DOHH2 (cell line): ENCODE data around the gene SDHC.
"Not testable (repeated sequence)": the region's sequence is repeated elsewhere in the genome, so short reads cannot be mapped to it uniquely, and the experiment has no call there.

ENCODE experiments used
- H3F3A ChIP-seq: fragments of 200-600 bp; sonication (generic), shearing (Covaris generic); 2 replicates; pipeline ENCODE4 v1.6.0; 2016; ENCODE audit warnings: antibody characterized with exemption, mild to moderate bottlenecking; ENCODE audit not compliant: control insufficient read depth, insufficient read depth
- H3K27ac ChIP-seq: fragments of 200-600 bp; sonication (generic); 2 replicates; pipeline ENCODE4 v1.5.1; 2014; ENCODE audit warnings: low read depth, mild to moderate bottlenecking, low read length, moderate library complexity
- H3K27me3 ChIP-seq: fragments of 200-600 bp; sonication (generic); 2 replicates; pipeline ENCODE4 v1.6.1; 2014; ENCODE audit warnings: mild to moderate bottlenecking, low read length, mixed read lengths; ENCODE audit not compliant: control insufficient read depth
- H3K36me3 ChIP-seq: fragments of 200-600 bp; sonication (generic); 2 replicates; pipeline ENCODE4 v1.6.1; 2014; ENCODE audit warnings: mild to moderate bottlenecking, low read length, moderate library complexity, mixed read lengths; ENCODE audit not compliant: control insufficient read depth
- H3K4me1 ChIP-seq: fragments of 200-600 bp; sonication (generic); 2 replicates; pipeline ENCODE4 v1.6.1; 2014; ENCODE audit warnings: mild to moderate bottlenecking, low read length, mixed read lengths; ENCODE audit not compliant: control insufficient read depth
- H3K4me2 ChIP-seq: fragments of 200-600 bp; sonication (generic); 2 replicates; pipeline ENCODE4 v1.6.0; 2014; ENCODE audit warnings: mild to moderate bottlenecking, low read length, moderate library complexity
- H3K4me3 ChIP-seq: fragments of 200-600 bp; sonication (generic); 2 replicates; pipeline ENCODE4 v1.5.1; 2014; ENCODE audit warnings: mild to moderate bottlenecking, low read length, mixed read lengths
- H3K79me2 ChIP-seq: fragments of 200-600 bp; sonication (generic); 2 replicates; pipeline ENCODE4 v1.6.1; 2014; ENCODE audit warnings: mild to moderate bottlenecking, low read length, mixed read lengths; ENCODE audit not compliant: control insufficient read depth
- H3K9me2 ChIP-seq: fragments of 200-600 bp; sonication (generic); replicated peaks from 2 replicates; pipeline ENCODE4 v1.6.1; 2014; ENCODE audit warnings: mild to moderate bottlenecking, low read length, mixed read lengths; ENCODE audit not compliant: control insufficient read depth
- H3K9me3 ChIP-seq: fragments of 200-600 bp; sonication (generic); 2 replicates; pipeline ENCODE4 v1.6.1; 2014; ENCODE audit warnings: antibody characterized with exemption, low read length, mixed read lengths; ENCODE audit not compliant: control insufficient read depth, insufficient read depth
- H4K20me1 ChIP-seq: fragments of 200-600 bp; sonication (generic); 2 replicates; pipeline ENCODE4 v1.6.0; 2014; ENCODE audit warnings: low read depth, mild to moderate bottlenecking, antibody characterized with exemption, low read length, moderate library complexity; ENCODE audit not compliant: control insufficient read depth, insufficient read depth
- EZH2phosphoT487 ChIP-seq: fragments of 200-600 bp; sonication (generic); IDR thresholded peaks from 2 replicates; pipeline ENCODE4 v1.6.1; 2017; ENCODE audit warnings: borderline replicate concordance, mild to moderate bottlenecking, antibody characterized with exemption, low read length, moderate library complexity, mixed read lengths
- TF ChIP-seq, protein P1 (sequence below): fragments of 200-600 bp; sonication (generic); IDR thresholded peaks from one replicate; pipeline ENCODE4 v1.5.1; 2014; ENCODE audit warnings: antibody characterized with exemption, mild to moderate bottlenecking, low read depth, low read length; ENCODE audit not compliant: poor library complexity, severe bottlenecking

The SDHC gene

DNA sequence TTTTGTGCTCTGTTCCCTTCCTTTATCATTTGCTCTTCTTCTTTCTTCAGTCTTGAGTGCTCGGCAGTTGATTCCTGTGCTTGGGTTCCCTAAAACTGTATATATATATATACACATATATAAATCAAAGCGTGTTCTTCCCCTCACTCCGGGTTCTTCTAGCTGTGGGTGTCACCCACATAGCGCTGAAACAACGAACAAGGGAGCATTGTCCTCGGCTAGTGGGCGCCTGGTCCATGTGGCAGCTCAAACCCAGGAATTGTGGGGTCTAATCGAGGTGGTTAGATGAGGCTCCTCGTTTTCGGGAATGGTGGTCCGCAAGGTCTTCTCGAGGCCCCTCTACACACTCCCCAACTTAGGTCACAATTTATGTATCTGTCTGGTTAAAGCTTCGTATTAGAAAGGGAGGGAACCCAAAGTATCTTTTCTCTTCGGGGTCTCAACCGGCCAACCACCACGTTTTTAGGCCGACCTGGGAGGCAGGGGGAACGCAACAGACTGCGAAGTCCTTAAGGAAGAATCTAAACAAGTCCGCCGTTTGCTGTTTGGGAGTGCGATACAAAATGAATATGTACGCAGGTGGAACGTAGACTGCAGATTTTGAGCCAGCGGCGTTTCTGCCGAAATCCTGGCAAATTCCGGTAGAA is 504 bp upstream of the SDHC start:
- Histone ChIP-seq H3K4me1 (peaks cover 20% of the 10 kb centered on the region), H3K9me2 (no peaks in the 10 kb centered on the region), H3K4me2 (peak overlapping the region; percentile 98), H4K20me1 (no peaks in the 10 kb centered on the region), H3K27ac (peak overlapping the region; percentile 41), H3K4me3 (peak overlapping the region; percentile 93), H3K9me3 (no peaks in the 10 kb centered on the region), H3K27me3 (0 out of 2 replicates have a peak, but pooled peaks cover 3% of the 10 kb centered on the region), H3K79me2 (peaks cover 31% of the 10 kb centered on the region), H3F3A (peaks cover 5% of the 10 kb centered on the region; the same call in 1 of the 2 replicates), H3K36me3 (0 out of 2 replicates have a peak, but pooled peaks cover 3% of the 10 kb centered on the region)
- TF ChIP-seq, protein P1, sequence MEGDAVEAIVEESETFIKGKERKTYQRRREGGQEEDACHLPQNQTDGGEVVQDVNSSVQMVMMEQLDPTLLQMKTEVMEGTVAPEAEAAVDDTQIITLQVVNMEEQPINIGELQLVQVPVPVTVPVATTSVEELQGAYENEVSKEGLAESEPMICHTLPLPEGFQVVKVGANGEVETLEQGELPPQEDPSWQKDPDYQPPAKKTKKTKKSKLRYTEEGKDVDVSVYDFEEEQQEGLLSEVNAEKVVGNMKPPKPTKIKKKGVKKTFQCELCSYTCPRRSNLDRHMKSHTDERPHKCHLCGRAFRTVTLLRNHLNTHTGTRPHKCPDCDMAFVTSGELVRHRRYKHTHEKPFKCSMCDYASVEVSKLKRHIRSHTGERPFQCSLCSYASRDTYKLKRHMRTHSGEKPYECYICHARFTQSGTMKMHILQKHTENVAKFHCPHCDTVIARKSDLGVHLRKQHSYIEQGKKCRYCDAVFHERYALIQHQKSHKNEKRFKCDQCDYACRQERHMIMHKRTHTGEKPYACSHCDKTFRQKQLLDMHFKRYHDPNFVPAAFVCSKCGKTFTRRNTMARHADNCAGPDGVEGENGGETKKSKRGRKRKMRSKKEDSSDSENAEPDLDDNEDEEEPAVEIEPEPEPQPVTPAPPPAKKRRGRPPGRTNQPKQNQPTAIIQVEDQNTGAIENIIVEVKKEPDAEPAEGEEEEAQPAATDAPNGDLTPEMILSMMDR = no peak
- no peak for TF ChIP-seq EZH2phosphoT487

DNA sequence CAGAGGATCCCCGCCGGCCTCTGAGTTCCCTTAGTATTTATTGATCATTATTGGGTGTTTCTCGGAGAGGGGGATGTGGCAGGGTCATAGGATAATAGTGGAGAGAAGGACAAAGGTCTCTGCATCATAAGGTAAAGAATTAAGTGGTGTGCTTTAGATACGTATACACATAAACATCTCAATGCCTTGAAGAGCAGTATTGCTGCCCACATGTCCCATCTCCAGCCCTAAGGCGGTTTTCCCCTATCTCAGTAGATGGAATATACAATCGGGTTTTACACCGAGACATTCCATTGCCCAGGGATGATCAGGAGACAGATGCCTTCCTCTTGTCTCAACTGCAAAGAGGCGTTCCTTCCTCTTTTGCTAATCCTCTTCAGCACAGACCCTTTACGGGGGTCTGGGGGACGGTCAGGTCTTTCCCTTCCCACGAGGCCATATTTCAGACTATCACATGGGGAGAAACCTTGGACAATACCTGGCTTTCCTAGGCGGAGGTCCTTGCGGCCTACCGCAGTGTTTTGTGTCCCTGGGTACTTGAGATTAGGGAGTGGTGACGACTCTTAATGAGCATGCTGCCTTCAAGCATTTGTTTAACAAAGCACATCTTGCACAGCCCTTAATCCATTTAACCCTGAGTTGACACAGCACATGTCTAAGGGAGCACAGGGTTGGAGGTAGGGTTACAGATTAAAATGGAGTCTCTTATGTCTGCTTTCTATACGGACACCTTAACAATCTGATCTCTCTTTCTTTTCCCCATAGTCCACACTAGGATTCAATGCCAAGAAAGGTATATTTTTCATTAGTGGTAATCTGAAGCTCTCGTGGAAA is 1.9 kb downstream of the SDHC start:
- H3K27me3 ChIP-seq, H4K20me1 ChIP-seq, H3K27ac ChIP-seq, H3K9me3 ChIP-seq, H3K36me3 ChIP-seq, H3K4me3 ChIP-seq, H3F3A ChIP-seq, H3K9me2 ChIP-seq: not testable (repeated sequence)
- Histone ChIP-seq H3K4me2 (0 out of 2 replicates have a peak overlapping the region, but pooled peaks have one; percentile 98), H3K4me1 (peaks cover 20% of the 10 kb centered on the region), H3K79me2 (peaks cover 31% of the 10 kb centered on the region)

DNA sequence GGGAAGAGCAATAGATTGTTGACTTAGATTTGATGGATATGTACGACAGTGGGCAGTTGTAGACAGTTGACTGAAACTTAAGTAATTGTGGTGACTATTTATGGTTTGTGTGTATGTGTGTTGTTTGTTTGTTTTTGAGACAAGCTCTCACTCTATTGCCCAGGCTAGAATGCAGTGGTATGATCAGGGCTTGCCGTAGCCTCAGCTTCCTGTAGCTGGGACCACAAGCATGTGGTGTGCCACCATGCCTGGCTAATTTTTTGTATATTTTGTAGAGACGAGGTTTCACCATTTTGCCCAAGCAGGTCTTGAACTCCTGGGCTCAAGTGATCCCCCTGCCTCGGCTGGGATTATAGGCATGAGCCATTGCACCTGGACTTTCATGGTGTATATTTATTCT is 9.8 kb downstream of the SDHC start:
- Histone ChIP-seq H3K4me1 (no peaks in the 10 kb centered on the region), H3K4me3 (no peak overlapping the region), H3K9me2 (no peaks in the 10 kb centered on the region), H3F3A (no peaks in the 10 kb centered on the region), H3K4me2 (no peak overlapping the region), H3K9me3 (no peaks in the 10 kb centered on the region), H3K27me3 (no peaks in the 10 kb centered on the region), H3K79me2 (peaks cover 6% of the 10 kb centered on the region; the same call in 1 of the 2 replicates), H4K20me1 (no peaks in the 10 kb centered on the region), H3K36me3 (peaks cover 28% of the 10 kb centered on the region), H3K27ac (no peak overlapping the region)
- TF ChIP-seq EZH2phosphoT487 = no peak
- TF ChIP-seq, protein P1 = no peak

DNA sequence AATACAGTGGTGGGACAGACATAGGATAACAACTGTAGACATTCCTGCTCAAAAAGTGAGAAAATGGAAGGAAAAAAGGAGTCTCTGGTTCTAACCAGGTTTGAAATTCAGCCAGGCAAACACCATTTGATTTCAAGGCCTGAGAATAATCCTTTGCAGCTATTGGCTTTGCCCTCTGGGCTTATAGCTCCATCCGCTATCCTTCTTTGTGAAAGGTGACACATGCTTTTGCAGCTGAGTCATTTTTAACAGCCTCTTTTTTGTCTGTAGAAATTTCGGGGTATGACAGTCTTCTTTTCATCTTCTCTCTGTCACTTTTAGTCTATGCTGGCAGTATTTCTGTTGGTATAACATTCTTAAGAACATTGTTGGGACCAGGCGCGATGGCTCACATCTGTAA is 16.2 kb downstream of the SDHC start:
- no peak for TF ChIP-seq EZH2phosphoT487
- TF ChIP-seq, protein P1 = no peak
- Histone ChIP-seq H3K4me1 (no peaks in the 10 kb centered on the region), H3K9me3 (no peaks in the 10 kb centered on the region), H3K4me2 (no peak overlapping the region), H4K20me1 (no peaks in the 10 kb centered on the region), H3K36me3 (peaks cover 56% of the 10 kb centered on the region), H3K4me3 (no peak overlapping the region), H3K79me2 (no peaks in the 10 kb centered on the region), H3K27ac (no peak overlapping the region), H3K27me3 (no peaks in the 10 kb centered on the region), H3F3A (no peaks in the 10 kb centered on the region), H3K9me2 (no peaks in the 10 kb centered on the region)
